GM12878 (cell line): ENCODE data around the gene THSD4. TPM values are rescaled to one million over a fixed set of nuclear protein-coding genes. Genes with fewer than 3 reads are reported as not detected.

Source experiments
- ATAC-seq: fragments of 200-7000 bp; cut with Tn5 transposase; 3 replicates; pipeline ENCODE4 v1.9.1; 2020; ENCODE audit warnings: mild to moderate bottlenecking, moderate library complexity
- BruUV-seq: library from RNA; stranded (reverse); fragments of 400-500 nt; replicated peaks from 2 replicates; lab custom pipeline; 2021; lab: Mats Ljungman, UMichigan
- CTCF ChIA-PET: fragments of 300-600 bp; sonication (Branson Sonifier 250); formaldehyde crosslinking; extraction: SDS; loops from one replicate; lab custom pipeline; 2021; ENCODE audit warnings: inconsistent platforms; lab: Yijun Ruan, JAX
- POLR2A ChIA-PET: fragments of 350-600 bp; formaldehyde crosslinking; extraction: SDS; loops from one replicate; lab custom pipeline; 2021; ENCODE audit warnings: inconsistent platforms; lab: Charles Lee
- RAD21 ChIA-PET: fragments of 300-600 bp; sonication (Branson Sonifier 250); formaldehyde crosslinking; loops from one replicate; lab custom pipeline; 2023; ENCODE audit warnings: antibody characterized with exemption; ENCODE audit not compliant: unreplicated experiment; lab: Charles Lee
- SMC1A ChIA-PET: fragments of 300-600 bp; sonication (Branson Sonifier 250); formaldehyde crosslinking; loops from one replicate; lab custom pipeline; 2023; ENCODE audit not compliant: unreplicated experiment, uncharacterized antibody; lab: Charles Lee
- DNase-seq: peaks from one replicate; pipeline ENCODE4 v3.0.0-alpha.2; 2011; ENCODE audit warnings: low read depth, low spot score
- FAIRE-seq: peaks from 3 replicates; lab custom pipeline; 2011; peaks lifted over from hg19 to GRCh38; lab: Jason Lieb, UNC
- H2AFZ ChIP-seq: 2 replicates; pipeline ENCODE4 v1.6.0; 2011; ENCODE audit warnings: low read depth, low read length, control low read depth; ENCODE audit not compliant: control insufficient read depth
- H3K27ac ChIP-seq: 2 replicates; pipeline ENCODE4 v1.5.1; 2011; ENCODE audit warnings: control low read depth; ENCODE audit not compliant: control insufficient read depth, insufficient read depth
- H3K27me3 ChIP-seq, 2 experiments: replicated peaks in 1 of 2; 2 replicates each; pipeline versions ENCODE4 v1.6.0 to v1.6.1; 2011; ENCODE audit warnings: low read length in 1 of 2; ENCODE audit not compliant: control insufficient read depth in 2 of 2, insufficient read depth in 2 of 2
- H3K36me3 ChIP-seq, 2 experiments: 2 replicates each; pipeline ENCODE4 v1.5.1; 2011; ENCODE audit warnings: low read length in 1 of 2; ENCODE audit not compliant: control insufficient read depth in 2 of 2, insufficient read depth in 2 of 2
- H3K4me1 ChIP-seq: 2 replicates; pipeline ENCODE4 v1.6.1; 2011; ENCODE audit warnings: mild to moderate bottlenecking, low read length, moderate library complexity, mixed read lengths; ENCODE audit not compliant: control insufficient read depth, insufficient read depth
- H3K4me2 ChIP-seq: 2 replicates; pipeline ENCODE4 v1.6.0; 2011; ENCODE audit warnings: control low read depth; ENCODE audit not compliant: control insufficient read depth, insufficient read depth
- H3K4me3 ChIP-seq: fragments of 200-600 bp; sonication (generic); 2 replicates; pipeline ENCODE4 v1.5.1; 2016
- H3K79me2 ChIP-seq: 2 replicates; pipeline ENCODE4 v1.6.0; 2011; ENCODE audit warnings: low read length; ENCODE audit not compliant: control insufficient read depth, insufficient read depth
- H3K9ac ChIP-seq: 2 replicates; pipeline ENCODE4 v1.8.0; 2011; ENCODE audit warnings: low read length, control low read depth, mixed read lengths; ENCODE audit not compliant: control insufficient read depth, insufficient read depth
- H3K9me3 ChIP-seq: replicated peaks from 3 replicates; pipeline ENCODE4 v1.5.1; 2011; ENCODE audit warnings: mild to moderate bottlenecking, low read length; ENCODE audit not compliant: control insufficient read depth, insufficient read depth
- H4K20me1 ChIP-seq: 2 replicates; pipeline ENCODE4 v1.6.0; 2011; ENCODE audit not compliant: control insufficient read depth, insufficient read depth
- CBFB ChIP-seq: IDR thresholded peaks from 2 replicates; pipeline ENCODE4 v1.6.1; 2016; ENCODE audit warnings: antibody characterized with exemption, low read depth
- JUNB ChIP-seq: IDR thresholded peaks from 2 replicates; pipeline ENCODE4 v1.6.1; 2016; ENCODE audit warnings: antibody characterized with exemption, mild to moderate bottlenecking
- MYB ChIP-seq: fragments of 150-350 bp; IDR thresholded peaks from 2 replicates; pipeline ENCODE4 v1.6.1; 2014; ENCODE audit warnings: mild to moderate bottlenecking, low read depth, low read length, borderline replicate concordance
- NFXL1 ChIP-seq: fragments of 450-650 bp; IDR thresholded peaks from 2 replicates; pipeline ENCODE4 v1.6.1; 2017; ENCODE audit warnings: antibody characterized with exemption, mild to moderate bottlenecking, borderline replicate concordance
- PAX5 ChIP-seq: IDR thresholded peaks from 2 replicates; pipeline ENCODE4 v1.6.1; 2011; ENCODE audit warnings: low read depth, low read length, borderline replicate concordance
- RAD21 ChIP-seq: IDR thresholded peaks from 2 replicates; pipeline ENCODE4 v1.6.1; 2011; ENCODE audit warnings: mild to moderate bottlenecking, low read depth, low read length, moderate library complexity; ENCODE audit not compliant: insufficient read depth
- SKIL ChIP-seq: fragments of 450-650 bp; IDR thresholded peaks from 2 replicates; pipeline ENCODE4 v1.6.1; 2017; ENCODE audit warnings: mild to moderate bottlenecking, low read depth, inconsistent platforms; ENCODE audit not compliant: poor library complexity, severe bottlenecking
- TCF12 ChIP-seq: IDR thresholded peaks from 2 replicates; pipeline ENCODE4 v1.6.1; 2011; ENCODE audit warnings: low read depth, mild to moderate bottlenecking, low read length
- TCF3 ChIP-seq: IDR thresholded peaks from 2 replicates; pipeline ENCODE4 v1.6.1; 2012; ENCODE audit warnings: low read depth, mild to moderate bottlenecking, low read length, borderline replicate concordance; ENCODE audit not compliant: insufficient read depth
- WGBS: methylation state at CpG from one replicate; pipeline ENCODE4 v1.1.6; 2016; ENCODE audit warnings: low lambda C conversion rate; ENCODE audit not compliant: insufficient replicate concordance, insufficient coverage; ENCODE audit errors: missing lambda C conversion rate; 5-methylcytosine and 5-hydroxymethylcytosine counted together
- in situ Hi-C: fragments of 300-500 bp; cut with MboI; formaldehyde crosslinking; loops from 9 replicates; pipeline ENCODE4 v1.14.3; 2018; ENCODE audit warnings: mixed read lengths
- intact Hi-C: fragments of 100-400 bp; cut with micrococcal nuclease; formaldehyde crosslinking; loops from one replicate; pipeline ENCODE4 v1.14.2; 2022; ENCODE audit not compliant: unreplicated experiment
- polyA plus RNA-seq, 11 experiments: library from polyadenylated mRNA; depleted of rRNA in 4 of 11; unstranded in 6 of 11; stranded (reverse) in 5 of 11; fragments of >200 nt; fragmentation: Nextera tagmentation in 4 of 11; fragmentation: Illumina TruSeq in 1 of 11; extraction: Ambion mirVana in 4 of 11; extraction: Trizol in 1 of 11; gene quantifications; 1 replicate in 1 of 11; 2 replicates in 10 of 11; pipeline versions ENCODE4 v1.2.1 to v1.2.3, GENCODE V29; 2011 to 2016; ENCODE audit warnings: inconsistent platforms in 2 of 11, missing spikeins in 2 of 11, low read depth in 1 of 11
- total RNA-seq, 4 experiments: library from RNA; depleted of rRNA in 3 of 4; stranded (reverse); fragments of >200 nt in 3 of 4; fragmentation: Illumina TruSeq in 1 of 4; extraction: Trizol in 1 of 4; gene quantifications; 2 replicates each; pipeline versions ENCODE4 v1.2.1 to v1.2.3, GENCODE V29; 2013 to 2021

THSD4 gene
- total and polyA plus RNA-seq, 10 of the 15 experiments (the other 5 are each of a cell fraction or from before 2014, with no cell fraction given), result 0.04 to 0.13 (median 0.05) TPM; not detected in 7

- peak; percentile 71 for TF ChIP-seq RAD21
These were observed 687.5 kb downstream of the THSD4 start (continued) for GRCh38 chr15:71802770-71803169.

- 54% methylated on average over 5 of the region's 5 CpGs for WGBS
- ChIA-PET SMC1A (interaction anchor here (0.7 to 4.2 kb wide), 7 partner anchors 23 to 358 kb away, joined by 3 to 26 read pairs (median 4); no protein-coding TSS in a partner anchor), POLR2A (no interaction called here), CTCF (interaction anchor here (0.7 to 6.0 kb wide), 9 partner anchors 13 to 979 kb away, joined by 3 to 69 read pairs (median 7); no protein-coding TSS in a partner anchor), RAD21 (interaction anchor here (0.9 to 3.0 kb wide), 6 partner anchors 23 to 352 kb away, joined by 3 to 14 read pairs (median 4); no protein-coding TSS in a partner anchor)
- no peaks in the 10 kb centered on the region for H3K79me2 ChIP-seq
- TF ChIP-seq TCF12 (peak; percentile 57; the same call in 1 of the 2 replicates), NFXL1 (no peak), TCF3 (0 out of 2 replicates have a peak, but pooled peaks have one; percentile 19), CBFB (no peak), SKIL (no peak), JUNB (no peak), MYB (no peak), PAX5 (no peak)
- peak overlapping the region; percentile 18; the same call in 1 of the 2 replicates for H3K9ac ChIP-seq
- peak; percentile 52 for ATAC-seq
- BruUV-seq, result no TSS peak
- H3K4me2 ChIP-seq, result peak overlapping the region; percentile 49
- peak overlapping the region; percentile 37 for H2AFZ ChIP-seq
- peaks cover 10% of the 10 kb centered on the region for H3K4me1 ChIP-seq
- H3K4me3 ChIP-seq, result peak overlapping the region; percentile 38; the same call in 1 of the 2 replicates
- H3K9me3 ChIP-seq, result no peaks in the 10 kb centered on the region
- H3K36me3 ChIP-seq, result no peaks in the 10 kb centered on the region
- intact Hi-C loops (no loop called here), in situ Hi-C loops (loop anchor here (5.0 to 10.0 kb wide), 3 partner anchors 57 to 351 kb away; no protein-coding TSS in a partner anchor)
- no peak for DNase-seq
- H3K27me3 ChIP-seq, result no peaks in the 10 kb centered on the region; a peak in 1 of 4 replicates
- no peak for FAIRE-seq
- H3K27ac ChIP-seq, result no peak overlapping the region
- no peaks in the 10 kb centered on the region for H4K20me1 ChIP-seq
These were observed 689.0 kb downstream of the THSD4 start for GRCh38 chr15:71804226-71804625.
